Parathyroid adenoma (tissue), 2 donors: ENCODE measurements around the gene RGS16.
"Not testable (repeated sequence)": the region's sequence is repeated elsewhere in the genome, so short reads cannot be mapped to it uniquely, and the experiment has no call there.

ENCODE experiments used
- H2AFZ ChIP-seq: fragments of 300-600 bp; sonication (generic); one replicate; pipeline ENCODE4 v1.7.0; 2017; ENCODE audit warnings: antibody characterized with exemption, mild to moderate bottlenecking
- H3K27ac ChIP-seq: fragments of 300-600 bp; sonication (generic); one replicate; pipeline ENCODE4 v1.7.0; 2017
- H3K27me3 ChIP-seq: fragments of 300-600 bp; sonication (generic); one replicate; pipeline ENCODE4 v1.7.0; 2017; ENCODE audit warnings: low read length; ENCODE audit not compliant: control insufficient read depth, insufficient read depth
- H3K36me3 ChIP-seq: fragments of 300-600 bp; sonication (generic); one replicate; pipeline ENCODE4 v1.7.0; 2017; ENCODE audit warnings: low read length; ENCODE audit not compliant: control insufficient read depth, insufficient read depth
- H3K4me1 ChIP-seq: fragments of 300-600 bp; sonication (generic); one replicate; pipeline ENCODE4 v1.7.0; 2017; ENCODE audit warnings: control low read depth
- H3K4me2 ChIP-seq: fragments of 300-600 bp; sonication (generic); one replicate; pipeline ENCODE4 v1.7.0; 2017; ENCODE audit warnings: low read length
- H3K4me3 ChIP-seq: fragments of 300-600 bp; sonication (generic); one replicate; pipeline ENCODE4 v1.7.0; 2017; ENCODE audit warnings: low read depth, low read length
- H3K79me2 ChIP-seq: fragments of 300-600 bp; sonication (generic); one replicate; pipeline ENCODE4 v1.7.0; 2017; ENCODE audit warnings: control low read depth
- H3K9ac ChIP-seq: fragments of 300-600 bp; sonication (generic); one replicate; pipeline ENCODE4 v1.7.0; 2017; ENCODE audit warnings: mild to moderate bottlenecking
- H3K9me3 ChIP-seq: fragments of 300-600 bp; sonication (generic); one replicate; pipeline ENCODE4 v1.7.0; 2017; ENCODE audit warnings: low read length; ENCODE audit not compliant: control insufficient read depth
- CTCF ChIP-seq: fragments of 300-600 bp; sonication (generic); IDR thresholded peaks from one replicate; pipeline ENCODE4 v1.7.0; 2017; ENCODE audit warnings: antibody characterized with exemption, mild to moderate bottlenecking
- donor health status: primary hyperparathyroidism.

RGS16 gene

GRCh38 chr1:182634306-182635072 is 30.3 kb upstream of the RGS16 start:
- no peak overlapping the region for H3K27ac ChIP-seq
- H3K4me1 ChIP-seq: no peaks in the 10 kb centered on the region

GRCh38 chr1:182633657-182634281 is 29.6 kb upstream of the RGS16 start:
- Histone ChIP-seq H3K79me2 (no peaks in the 10 kb centered on the region), H3K27ac (no peak overlapping the region), H3K9ac (no peak overlapping the region), H3K27me3 (no peaks in the 10 kb centered on the region), H2AFZ (no peak overlapping the region), H3K4me1 (no peaks in the 10 kb centered on the region), H3K4me3 (no peak overlapping the region), H3K36me3 (no peaks in the 10 kb centered on the region), H3K9me3 (no peaks in the 10 kb centered on the region), H3K4me2 (no peak overlapping the region)
- no peak for TF ChIP-seq CTCF

More at GRCh38 chr1:182634306-182635072, 30.3 kb upstream of the RGS16 start:
- no peaks in the 10 kb centered on the region for H3K27me3 ChIP-seq
- no peak overlapping the region for H3K9ac ChIP-seq
- no peak for TF ChIP-seq CTCF
- no peaks in the 10 kb centered on the region for H3K36me3 ChIP-seq
- H3K4me2 ChIP-seq: no peak overlapping the region
- H3K9me3 ChIP-seq: no peaks in the 10 kb centered on the region
- H3K4me3 ChIP-seq: no peak overlapping the region
- no peak overlapping the region for H2AFZ ChIP-seq
- H3K79me2 ChIP-seq: no peaks in the 10 kb centered on the region

- Histone ChIP-seq H3K9ac (no peak overlapping the region), H3K27me3 (no peaks in the 10 kb centered on the region), H3K79me2 (no peaks in the 10 kb centered on the region), H3K4me3 (no peak overlapping the region), H3K36me3 (no peaks in the 10 kb centered on the region), H3K4me2 (no peak overlapping the region), H2AFZ (no peak overlapping the region), H3K9me3 (no peaks in the 10 kb centered on the region), H3K27ac (no peak overlapping the region), H3K4me1 (no peaks in the 10 kb centered on the region)
- no peak for TF ChIP-seq CTCF
Measured at GRCh38 chr1:182633031-182633430, 28.8 kb upstream of the RGS16 start.

- H3K9ac ChIP-seq, H3K36me3 ChIP-seq, H3K9me3 ChIP-seq, H2AFZ ChIP-seq, H3K79me2 ChIP-seq, H3K4me3 ChIP-seq, H3K27me3 ChIP-seq, H3K4me2 ChIP-seq, H3K4me1 ChIP-seq, H3K27ac ChIP-seq: not testable (repeated sequence)
Measured at GRCh38 chr1:182632441-182632857, 28.3 kb upstream of the RGS16 start.

GRCh38 chr1:182631954-182632353 is 27.8 kb upstream of the RGS16 start:
- no peak for TF ChIP-seq CTCF
- Histone ChIP-seq H3K27me3 (no peaks in the 10 kb centered on the region), H2AFZ (no peak overlapping the region), H3K79me2 (no peaks in the 10 kb centered on the region), H3K4me3 (no peak overlapping the region), H3K36me3 (no peaks in the 10 kb centered on the region), H3K4me2 (no peak overlapping the region), H3K9ac (no peak overlapping the region), H3K9me3 (no peaks in the 10 kb centered on the region), H3K27ac (no peak overlapping the region), H3K4me1 (no peaks in the 10 kb centered on the region)
